ENCODE measurements around the gene OR2V2.

Gene OR2V2

DNA sequence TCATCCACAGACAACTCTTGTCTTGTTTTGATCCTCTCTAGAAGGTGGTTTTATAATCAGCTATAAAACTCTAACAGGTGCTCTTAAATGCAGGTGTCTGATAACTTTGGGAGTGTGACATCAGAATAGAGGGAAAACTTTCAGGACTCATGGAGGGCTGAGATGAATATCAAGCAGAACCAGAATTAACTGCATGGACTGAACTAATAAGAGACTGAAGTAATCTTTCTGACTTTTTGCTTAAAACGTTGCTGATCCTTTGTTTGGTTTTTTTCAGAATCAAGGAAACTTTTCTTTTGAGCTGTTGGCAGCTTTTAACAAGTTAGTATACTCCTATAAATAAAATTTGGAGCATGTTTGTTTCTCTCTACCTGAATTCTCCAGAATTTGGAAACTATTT is 2.3 kb upstream of the OR2V2 start:
- H3K9me3 Mint-ChIP-seq = peaks cover 13% of the 10 kb centered on the region
- TF ChIP-seq, protein P1, sequence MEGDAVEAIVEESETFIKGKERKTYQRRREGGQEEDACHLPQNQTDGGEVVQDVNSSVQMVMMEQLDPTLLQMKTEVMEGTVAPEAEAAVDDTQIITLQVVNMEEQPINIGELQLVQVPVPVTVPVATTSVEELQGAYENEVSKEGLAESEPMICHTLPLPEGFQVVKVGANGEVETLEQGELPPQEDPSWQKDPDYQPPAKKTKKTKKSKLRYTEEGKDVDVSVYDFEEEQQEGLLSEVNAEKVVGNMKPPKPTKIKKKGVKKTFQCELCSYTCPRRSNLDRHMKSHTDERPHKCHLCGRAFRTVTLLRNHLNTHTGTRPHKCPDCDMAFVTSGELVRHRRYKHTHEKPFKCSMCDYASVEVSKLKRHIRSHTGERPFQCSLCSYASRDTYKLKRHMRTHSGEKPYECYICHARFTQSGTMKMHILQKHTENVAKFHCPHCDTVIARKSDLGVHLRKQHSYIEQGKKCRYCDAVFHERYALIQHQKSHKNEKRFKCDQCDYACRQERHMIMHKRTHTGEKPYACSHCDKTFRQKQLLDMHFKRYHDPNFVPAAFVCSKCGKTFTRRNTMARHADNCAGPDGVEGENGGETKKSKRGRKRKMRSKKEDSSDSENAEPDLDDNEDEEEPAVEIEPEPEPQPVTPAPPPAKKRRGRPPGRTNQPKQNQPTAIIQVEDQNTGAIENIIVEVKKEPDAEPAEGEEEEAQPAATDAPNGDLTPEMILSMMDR (IDR thresholded peaks at IDR 0.05; ENCODE audit: unreplicated experiment in 3 of 3) = no peak
- H3K36me3 Mint-ChIP-seq (ENCODE audit: low read depth) = no peaks in the 10 kb centered on the region
- H3K27ac Mint-ChIP-seq = no peak overlapping the region
- H3K27me3 Mint-ChIP-seq (ENCODE audit: low read depth) = peaks cover 51% of the 10 kb centered on the region
- H3K4me1 Mint-ChIP-seq = no peaks in the 10 kb centered on the region
- no peak overlapping the region for H3K4me3 Mint-ChIP-seq

DNA sequence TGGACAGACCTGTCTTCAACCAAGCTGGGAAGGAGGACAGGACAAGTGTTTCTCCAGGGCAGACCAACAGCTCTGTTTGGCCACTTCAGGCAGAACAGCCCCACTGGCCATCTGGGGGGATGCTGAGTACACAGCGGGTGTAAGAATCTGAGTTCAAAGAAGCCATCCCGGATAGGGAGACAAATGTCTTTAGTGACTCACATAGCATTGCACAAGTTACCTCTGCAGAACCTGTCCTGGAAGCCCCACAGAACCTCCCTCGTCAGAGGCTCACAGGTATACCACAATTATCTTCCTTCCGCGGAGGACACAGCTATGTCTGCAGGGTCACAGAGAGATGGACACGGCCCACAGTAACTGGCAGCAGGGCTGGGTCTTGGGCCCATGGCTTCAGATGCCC is 2.0 kb downstream of the OR2V2 start:
- Mint-ChIP-seq H3K27me3 (ENCODE audit: low read depth) (peaks cover 57% of the 10 kb centered on the region), H3K36me3 (ENCODE audit: low read depth) (no peaks in the 10 kb centered on the region), H3K4me3 (no peak overlapping the region), H3K27ac (no peak overlapping the region), H3K9me3 (peaks cover 13% of the 10 kb centered on the region), H3K4me1 (no peaks in the 10 kb centered on the region)
- TF ChIP-seq, protein P1 (IDR thresholded peaks at IDR 0.05; ENCODE audit: unreplicated experiment in 3 of 3) = no peak

DNA sequence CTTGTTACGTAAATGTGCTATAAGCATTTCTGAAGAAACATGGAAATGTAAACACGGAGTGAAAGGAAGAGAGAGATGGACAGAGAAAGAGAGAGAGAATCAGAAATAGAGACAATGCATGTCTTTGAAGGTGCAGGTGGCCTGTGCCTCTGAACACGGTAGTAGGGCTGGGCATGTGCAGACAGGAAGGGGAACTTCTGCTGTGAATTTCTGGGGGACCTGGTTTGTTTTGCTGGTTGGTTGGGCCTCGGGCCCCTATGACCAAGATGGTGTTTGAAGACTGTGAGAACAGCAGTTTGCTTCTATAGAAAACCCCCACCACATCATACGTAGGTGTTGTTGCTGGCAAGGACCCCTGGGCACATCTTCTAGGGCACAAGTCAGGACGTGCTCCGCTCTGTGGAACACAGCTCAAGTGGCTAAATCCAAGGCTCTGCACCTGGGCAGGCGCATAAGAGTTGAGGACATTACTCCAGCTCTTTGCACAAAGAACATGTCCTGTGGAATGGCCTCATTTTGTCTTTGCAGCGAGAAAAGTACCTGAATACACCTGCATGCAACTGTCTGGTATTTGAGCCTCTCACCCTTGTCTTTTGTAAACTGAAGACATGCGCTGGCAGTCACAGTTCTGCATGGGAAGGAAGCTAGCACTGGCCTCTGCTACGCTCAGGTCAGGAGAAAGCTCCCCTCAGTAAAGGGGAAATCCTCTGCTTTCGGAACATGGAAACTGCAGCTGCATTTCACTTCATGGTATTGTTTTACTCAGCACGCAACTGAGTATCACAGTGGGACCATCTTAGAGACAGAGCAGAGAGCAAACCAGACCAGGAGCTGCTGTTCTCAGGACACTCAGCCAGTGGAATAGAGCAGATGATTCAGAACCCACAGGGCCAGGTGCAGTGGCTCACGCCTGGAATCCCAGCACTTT is 2.7 kb downstream of the OR2V2 start:
- Mint-ChIP-seq H3K4me1 (no peaks in the 10 kb centered on the region), H3K27ac (no peak overlapping the region), H3K4me3 (no peak overlapping the region), H3K36me3 (ENCODE audit: low read depth) (no peaks in the 10 kb centered on the region), H3K27me3 (ENCODE audit: low read depth) (peaks cover 57% of the 10 kb centered on the region), H3K9me3 (peaks cover 12% of the 10 kb centered on the region)
- TF ChIP-seq, protein P1 (IDR thresholded peaks at IDR 0.05; ENCODE audit: unreplicated experiment in 3 of 3) = no peak

DNA sequence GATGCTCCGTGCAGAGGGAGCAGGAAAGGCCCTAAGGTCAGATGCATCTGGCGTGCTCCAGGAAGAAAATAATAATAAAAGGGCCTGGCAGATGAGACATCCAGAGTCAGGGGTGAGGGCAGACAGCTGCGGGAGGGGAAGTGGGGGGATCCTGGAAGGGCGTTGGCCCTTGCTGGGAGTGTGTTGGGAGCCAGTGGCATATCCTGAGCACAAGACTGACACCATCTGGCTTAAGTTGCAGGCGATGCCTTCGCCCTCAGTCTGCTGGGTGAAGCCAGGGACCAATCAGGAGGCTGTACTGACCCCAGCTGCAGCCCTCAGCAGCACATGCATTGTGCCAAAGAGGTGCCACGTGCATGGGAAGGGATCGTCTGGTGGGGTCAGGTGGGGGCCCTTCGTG is 3.8 kb downstream of the OR2V2 start:
- Mint-ChIP-seq H3K9me3 (peaks cover 11% of the 10 kb centered on the region), H3K4me3 (no peak overlapping the region), H3K27me3 (ENCODE audit: low read depth) (peaks cover 57% of the 10 kb centered on the region), H3K4me1 (no peaks in the 10 kb centered on the region), H3K27ac (no peak overlapping the region), H3K36me3 (ENCODE audit: low read depth) (no peaks in the 10 kb centered on the region)
- TF ChIP-seq, protein P1 (IDR thresholded peaks at IDR 0.05; ENCODE audit: unreplicated experiment in 3 of 3) = no peak

DNA sequence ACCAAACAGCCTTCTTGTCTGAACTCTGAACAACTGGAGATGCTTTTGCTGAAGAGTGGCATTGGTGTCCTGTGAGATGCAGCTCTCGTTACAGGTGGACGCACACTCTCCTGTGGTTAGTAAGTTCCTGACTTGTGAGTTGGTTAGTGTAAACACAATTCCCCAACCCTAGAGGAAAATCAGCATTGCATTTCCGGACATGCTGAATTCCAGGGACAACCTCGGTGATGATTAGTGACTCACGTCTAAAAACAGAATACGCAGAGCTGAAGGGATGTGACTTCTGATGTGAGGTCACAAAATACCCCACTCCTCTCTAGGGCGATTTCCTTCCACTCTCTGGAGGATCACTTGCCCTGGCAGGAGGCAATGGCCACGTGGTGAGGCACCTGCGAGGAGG is 5.0 kb downstream of the OR2V2 start:
- H3K27ac Mint-ChIP-seq = no peak overlapping the region

More for the DNA sequence above, 5.0 kb downstream of the OR2V2 start:
- peaks cover 53% of the 10 kb centered on the region for H3K27me3 Mint-ChIP-seq (ENCODE audit: low read depth)
- H3K9me3 Mint-ChIP-seq = peaks cover 2% of the 10 kb centered on the region
- H3K4me1 Mint-ChIP-seq = no peaks in the 10 kb centered on the region
- no peaks in the 10 kb centered on the region for H3K36me3 Mint-ChIP-seq (ENCODE audit: low read depth)
- TF ChIP-seq, protein P1 (IDR thresholded peaks at IDR 0.05; ENCODE audit: unreplicated experiment in 3 of 3) = no peak
- H3K4me3 Mint-ChIP-seq = no peak overlapping the region

All from nephron (organoid).